ENCODE measurements around the gene PSMD13. TPM values are rescaled to one million over a fixed set of nuclear protein-coding genes. Genes with fewer than 3 reads are reported as not detected.

PSMD13 gene
- total RNA-seq, 6 donors from 2014 or later, result 85.2 to 113 (median 106) TPM

- DNase-seq, result no peak
- 77 to 92% methylated on average over 5 of the region's 5 CpGs for WGBS, 2 donors
These were observed 17.1 kb downstream of the PSMD13 start for GRCh38 chr11:253886-254270.

GRCh38 chr11:255176-255575 lies 18.4 kb downstream of the PSMD13 start:
- no peak for DNase-seq
- ATAC-seq (ENCODE audit: low FRiP score in 2 of 2), result no peak
- no peak overlapping the region for H3K27ac ChIP-seq
- TF ChIP-seq EP300 (IDR thresholded peaks at IDR 0.05) (no peak), POLR2A (IDR thresholded peaks at IDR 0.05) (no peak), CTCF (IDR thresholded peaks at IDR 0.05) (no peak), POLR2AphosphoS5 (IDR thresholded peaks at IDR 0.05) (no peak)
- no peak overlapping the region for H3K4me3 ChIP-seq
- no peaks in the 10 kb centered on the region for H3K27me3 ChIP-seq
- H3K36me3 ChIP-seq, result peaks cover 16 to 37% (median 33%) of the 10 kb centered on the region in 4 donors
- no peaks in the 10 kb centered on the region for H3K4me1 ChIP-seq
- H3K9me3 ChIP-seq, result no peaks in the 10 kb centered on the region
- 53 to 54% methylated on average over 3 of the region's 3 CpGs for WGBS, 2 donors

More at GRCh38 chr11:253886-254270, 17.1 kb downstream of the PSMD13 start:
- no peaks in the 10 kb centered on the region for H3K9me3 ChIP-seq
- no peaks in the 10 kb centered on the region for H3K27me3 ChIP-seq
- no peak for ATAC-seq (ENCODE audit: low FRiP score in 2 of 2)
- H3K36me3 ChIP-seq, result peaks cover 19 to 49% (median 43%) of the 10 kb centered on the region in 4 donors
- no peak overlapping the region for H3K4me3 ChIP-seq
- H3K4me1 ChIP-seq, result no peaks in the 10 kb centered on the region
- H3K27ac ChIP-seq, result no peak overlapping the region
- TF ChIP-seq POLR2AphosphoS5 (IDR thresholded peaks at IDR 0.05) (no peak), EP300 (IDR thresholded peaks at IDR 0.05) (no peak), CTCF (IDR thresholded peaks at IDR 0.05) (no peak), POLR2A (IDR thresholded peaks at IDR 0.05) (no peak)

- DNase-seq, result no peak
- Histone ChIP-seq H3K36me3 (peaks cover 16 to 32% (median 28%) of the 10 kb centered on the region in 4 donors), H3K4me1 (no peaks in the 10 kb centered on the region), H3K9me3 (no peaks in the 10 kb centered on the region), H3K27ac (no peak overlapping the region), H3K4me3 (no peak overlapping the region), H3K27me3 (no peaks in the 10 kb centered on the region)
- ATAC-seq (ENCODE audit: low FRiP score in 2 of 2), result no peak
- 90 to 96% methylated on average over 2 of the region's 2 CpGs for WGBS, 2 donors
- TF ChIP-seq EP300 (IDR thresholded peaks at IDR 0.05) (no peak), CTCF (IDR thresholded peaks at IDR 0.05) (no peak), POLR2A (IDR thresholded peaks at IDR 0.05) (no peak), POLR2AphosphoS5 (IDR thresholded peaks at IDR 0.05) (no peak)
These were observed 19.0 kb downstream of the PSMD13 start for GRCh38 chr11:255816-256215.

GRCh38 chr11:256952-257737 lies 20.4 kb downstream of the PSMD13 start:
- no peaks in the 10 kb centered on the region for H3K4me1 ChIP-seq
- TF ChIP-seq CTCF (IDR thresholded peaks at IDR 0.05) (no peak), EP300 (IDR thresholded peaks at IDR 0.05) (no peak), POLR2A (IDR thresholded peaks at IDR 0.05) (no peak), POLR2AphosphoS5 (IDR thresholded peaks at IDR 0.05) (no peak)
- WGBS, 2 donors, result 75 to 83% methylated on average over 12 to 14 of the region's 14 CpGs
- no peak overlapping the region for H3K4me3 ChIP-seq
- H3K27ac ChIP-seq, result no peak overlapping the region
- ATAC-seq (ENCODE audit: low FRiP score in 2 of 2) (no peak), DNase-seq (peak in 1 of 2 donors; percentile 34)
- H3K36me3 ChIP-seq, result peaks cover 12 to 19% (median 16%) of the 10 kb centered on the region in 4 donors
- no peaks in the 10 kb centered on the region for H3K9me3 ChIP-seq
- no peaks in the 10 kb centered on the region for H3K27me3 ChIP-seq

All from upper lobe of left lung (tissue), 6 donors.